GM18951 (cell line): ENCODE measurements around the gene KHDC3L.
A peak's percentile ranks its signal among the peaks of the same experiment; 100 is the strongest.
"Not testable (repeated sequence)": the region's sequence is repeated elsewhere in the genome, so short reads cannot be mapped to it uniquely, and the experiment has no call there.

ENCODE experiments used
- POLR2A ChIP-seq: IDR thresholded peaks from 4 replicates; pipeline ENCODE4 v1.6.1; 2011; ENCODE audit warnings: mild to moderate bottlenecking; ENCODE audit not compliant: insufficient read length, insufficient read depth; ENCODE audit errors: extremely low read depth
- in situ Hi-C: fragments of 300-500 bp; cut with MboI; formaldehyde crosslinking; loops from one replicate; pipeline ENCODE4 v1.12.0; 2022; ENCODE audit warnings: low sequenced_read_pairs, mixed read lengths, inconsistent platforms; ENCODE audit not compliant: unreplicated experiment

Gene KHDC3L

DNA sequence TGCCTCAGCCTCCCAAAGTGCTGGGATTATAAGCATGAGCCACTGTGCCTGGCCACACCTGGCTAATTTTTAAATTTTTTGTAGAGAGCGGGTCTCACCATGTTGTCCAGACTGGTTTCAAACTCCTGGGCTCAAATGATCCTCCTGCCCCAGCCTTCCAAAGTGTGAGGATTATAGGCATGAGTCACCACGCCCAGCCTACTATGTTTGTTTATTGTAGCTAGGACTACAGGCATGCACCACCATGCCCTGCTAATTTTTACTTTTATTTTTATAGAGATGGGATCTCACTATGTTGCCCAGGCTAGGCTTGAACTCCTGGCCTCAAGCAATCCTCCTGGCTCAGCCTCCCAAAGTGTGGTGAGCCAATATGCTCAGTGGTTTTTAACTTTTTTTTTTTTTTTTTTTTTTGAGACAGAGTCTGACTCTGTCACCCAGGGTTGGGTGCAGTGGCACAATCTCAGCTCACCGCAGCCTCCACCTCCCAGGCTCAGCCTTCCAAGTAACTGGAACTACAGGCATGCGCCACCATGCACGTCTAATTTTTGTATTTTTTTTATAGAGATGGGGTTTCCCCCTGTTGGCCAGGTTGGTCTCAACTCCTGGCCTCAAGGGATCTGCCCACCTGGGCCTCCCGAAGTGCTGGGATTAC lies 20.1 kb downstream of the KHDC3L start:
- in situ Hi-C loops = no loop called here
- no peak for TF ChIP-seq POLR2A

DNA sequence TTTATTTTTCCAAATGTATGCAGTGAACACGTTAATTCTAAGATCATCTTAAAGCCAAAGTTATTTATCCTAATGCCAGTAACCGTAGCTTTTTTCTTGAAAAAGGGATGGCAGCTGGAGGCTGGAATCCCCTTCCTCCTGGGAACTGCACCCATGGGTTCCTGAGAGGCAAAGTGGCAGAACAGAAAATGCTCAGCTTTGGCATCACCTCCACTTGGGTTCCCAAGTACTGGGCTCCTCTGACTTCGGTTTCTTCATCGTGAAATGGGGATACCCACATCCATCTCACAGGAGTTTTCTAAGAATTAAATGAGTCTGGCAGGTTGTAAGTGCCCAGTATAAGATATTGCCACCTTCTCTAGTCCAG lies 26.0 kb downstream of the KHDC3L start:
- TF ChIP-seq POLR2A = no peak
- in situ Hi-C loops = no loop called here

DNA sequence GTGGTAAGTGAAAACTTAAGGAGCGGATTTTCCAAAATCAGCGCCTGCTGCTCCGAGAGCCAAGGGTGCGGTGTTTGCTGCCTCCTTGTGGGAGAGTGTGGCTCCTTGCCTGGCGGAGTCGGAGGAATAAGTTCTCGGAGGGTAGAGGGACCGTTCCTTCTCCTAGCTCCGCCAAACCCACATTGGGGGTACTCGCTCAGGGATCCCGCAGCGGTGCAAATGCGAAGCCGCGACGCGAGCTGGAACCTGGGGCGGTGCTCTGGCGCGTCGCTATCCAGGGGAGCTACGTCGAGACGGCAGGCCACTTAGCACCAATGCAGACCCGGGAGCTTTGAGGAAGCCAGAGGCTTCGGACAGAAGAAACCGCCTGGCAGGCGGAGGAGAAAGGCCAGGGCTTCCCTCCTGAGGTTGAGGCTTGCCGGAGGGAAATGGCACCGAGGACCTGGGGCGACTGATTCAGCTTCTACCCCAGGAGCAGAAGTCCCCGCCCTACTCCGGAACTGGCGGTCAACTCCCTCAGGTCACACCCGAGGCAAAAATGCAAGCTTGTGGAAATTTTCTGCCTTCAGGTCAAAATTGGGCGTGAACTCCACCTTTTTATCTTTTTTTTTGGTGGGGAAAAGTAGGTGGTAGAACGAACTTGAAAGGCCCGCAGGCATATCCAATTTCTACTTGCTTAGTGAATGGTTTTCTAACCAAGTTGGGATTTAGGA lies 26.5 kb downstream of the KHDC3L start:
- TF ChIP-seq POLR2A = peak; percentile 28

DNA sequence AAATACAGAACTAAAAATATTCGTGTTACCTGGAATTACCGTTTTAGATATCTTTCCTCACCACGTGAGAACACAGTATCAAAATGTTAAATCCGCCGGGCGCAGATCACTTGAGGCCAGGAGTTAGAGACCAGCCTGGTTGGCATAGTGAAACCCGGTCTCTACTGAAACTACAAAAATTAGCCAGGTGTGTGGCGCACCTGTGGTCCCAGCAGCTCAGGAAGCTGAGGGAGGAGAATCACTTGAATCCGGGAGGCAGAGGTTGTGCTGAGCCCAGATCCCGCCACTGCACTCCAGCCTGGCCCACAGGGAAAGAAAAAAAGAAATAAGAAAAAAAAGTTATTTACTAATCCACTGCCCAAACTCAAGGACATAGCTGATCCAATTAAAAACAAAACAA lies 27.4 kb downstream of the KHDC3L start:
- TF ChIP-seq POLR2A = no peak
- in situ Hi-C loops = no loop called here

More for the DNA sequence above, 26.5 kb downstream of the KHDC3L start:
- in situ Hi-C loops = no loop called here

DNA sequence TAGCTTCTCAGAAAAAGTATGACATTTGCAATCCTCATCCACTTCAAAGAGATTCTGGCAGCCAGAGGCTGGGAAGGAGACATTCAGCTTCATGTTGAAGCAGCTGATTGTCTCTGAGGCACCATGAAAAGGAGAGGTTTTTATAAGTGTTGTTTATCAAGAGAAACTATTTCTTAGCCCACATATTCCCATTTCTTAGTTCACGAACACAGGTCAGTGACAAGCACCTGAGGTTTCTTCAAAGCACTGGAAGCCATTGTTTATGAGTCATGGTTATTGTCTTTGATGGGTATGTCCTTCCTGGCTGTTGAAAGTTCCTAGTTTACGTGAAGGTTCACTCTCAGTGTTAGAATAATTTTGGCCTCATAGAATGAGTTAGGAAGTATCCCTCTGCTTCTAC lies 29.2 kb downstream of the KHDC3L start:
- TF ChIP-seq POLR2A = no peak
- in situ Hi-C loops = no loop called here

DNA sequence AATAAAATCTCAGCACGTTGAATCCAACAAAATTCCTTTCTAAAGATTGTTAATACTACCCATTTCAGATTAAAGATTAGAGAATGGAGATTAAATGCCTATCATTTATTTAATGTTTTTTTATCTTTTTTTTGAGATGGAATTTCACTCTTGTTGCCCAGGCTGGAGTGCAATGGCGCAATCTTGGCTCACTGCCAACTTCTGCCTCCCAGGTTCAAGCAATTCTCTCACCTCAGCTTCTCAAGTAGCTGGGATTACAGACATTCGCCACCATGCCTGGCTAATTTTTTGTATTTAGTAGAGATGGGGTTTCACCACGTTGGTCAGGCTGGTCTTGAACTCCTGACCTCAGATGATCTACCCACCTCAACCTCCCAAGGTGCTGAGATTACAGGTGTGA lies 29.7 kb downstream of the KHDC3L start:
- in situ Hi-C loops = not testable (repeated sequence)

DNA sequence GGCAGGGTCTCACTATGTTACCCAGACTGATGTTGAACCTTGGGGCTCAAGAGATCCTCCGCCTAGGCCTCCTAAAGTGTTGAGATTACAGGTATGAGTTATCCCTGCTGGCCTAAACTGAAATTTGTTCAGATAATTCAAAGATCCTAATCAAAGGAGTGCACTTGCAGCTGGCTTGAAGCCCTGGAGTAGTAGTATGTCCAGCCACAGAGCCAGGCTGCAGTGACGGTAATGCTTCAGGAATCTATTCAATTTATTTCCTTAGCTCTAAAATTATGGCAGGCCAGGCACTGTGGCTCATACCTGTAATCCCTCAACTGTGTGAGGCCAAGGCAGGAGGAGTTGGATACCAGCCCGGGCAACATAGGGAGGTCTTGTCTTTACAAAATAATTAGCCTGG lies 30.8 kb downstream of the KHDC3L start:
- no peak for TF ChIP-seq POLR2A
- in situ Hi-C loops = no loop called here

DNA sequence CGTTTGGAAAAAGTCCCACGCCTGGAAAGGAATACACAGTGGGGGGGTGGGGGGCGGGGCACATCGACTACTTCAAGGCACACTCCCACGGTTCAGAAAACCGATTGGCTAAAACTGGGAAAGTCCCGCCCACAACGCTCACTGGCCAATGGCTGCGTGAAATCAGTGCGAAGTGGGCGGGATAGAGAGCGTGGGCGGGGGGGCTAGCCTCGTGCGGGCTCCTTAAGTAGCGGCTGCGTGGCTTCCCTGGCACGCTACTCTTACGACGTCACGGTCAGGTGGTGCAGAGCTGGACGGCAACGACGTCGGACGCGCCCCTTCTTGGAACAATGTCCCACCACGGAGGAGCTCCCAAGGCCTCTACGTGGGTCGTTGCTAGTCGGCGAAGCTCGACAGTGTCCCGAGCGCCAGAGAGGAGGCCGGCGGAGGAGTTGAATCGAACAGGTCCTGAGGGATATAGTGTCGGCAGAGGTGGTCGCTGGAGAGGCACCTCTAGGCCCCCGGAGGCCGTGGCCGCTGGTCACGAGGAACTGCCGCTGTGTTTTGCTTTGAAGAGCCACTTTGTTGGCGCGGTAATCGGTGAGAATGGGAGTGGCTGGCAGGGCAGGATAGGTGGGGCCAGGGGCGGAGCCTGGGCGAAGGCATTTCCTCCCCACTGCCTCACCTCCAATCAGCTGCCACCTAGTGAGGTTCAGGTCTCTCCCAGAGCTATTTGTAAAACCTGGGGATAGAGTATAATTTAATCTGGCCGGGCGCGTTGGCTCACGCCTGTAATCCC lies 32.3 kb downstream of the KHDC3L start, which contains the start of gene DDX43:
DDX43 (plus strand) TSS at position 252 of the 778 bp plus-strand sequence; CDS start at position 330, 78 bp downstream.
- in situ Hi-C loops = no loop called here

DNA sequence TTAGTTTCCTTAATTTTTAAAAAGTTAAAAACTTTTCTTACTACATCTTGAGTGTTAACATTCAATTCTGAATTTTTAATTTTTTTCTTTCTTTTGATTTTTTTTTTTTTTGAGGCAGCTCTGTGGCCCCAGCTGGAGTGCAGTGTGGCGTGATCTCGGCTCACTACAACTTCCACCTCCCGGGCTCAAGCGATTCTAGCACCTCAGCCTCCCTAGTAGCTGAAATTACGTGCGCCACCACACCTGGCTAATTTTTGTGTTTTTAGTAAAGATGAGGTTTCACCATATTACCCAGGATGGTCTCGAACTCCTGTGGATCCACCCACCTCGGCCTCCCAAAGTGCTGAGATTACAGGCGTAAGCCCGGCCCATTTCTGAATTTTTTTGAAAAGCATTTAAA lies 33.4 kb downstream of the KHDC3L start:
- in situ Hi-C loops = no loop called here
- TF ChIP-seq POLR2A = no peak

More for the DNA sequence above, 32.3 kb downstream of the KHDC3L start, which contains the start of gene DDX43:
- no peak for TF ChIP-seq POLR2A

DNA sequence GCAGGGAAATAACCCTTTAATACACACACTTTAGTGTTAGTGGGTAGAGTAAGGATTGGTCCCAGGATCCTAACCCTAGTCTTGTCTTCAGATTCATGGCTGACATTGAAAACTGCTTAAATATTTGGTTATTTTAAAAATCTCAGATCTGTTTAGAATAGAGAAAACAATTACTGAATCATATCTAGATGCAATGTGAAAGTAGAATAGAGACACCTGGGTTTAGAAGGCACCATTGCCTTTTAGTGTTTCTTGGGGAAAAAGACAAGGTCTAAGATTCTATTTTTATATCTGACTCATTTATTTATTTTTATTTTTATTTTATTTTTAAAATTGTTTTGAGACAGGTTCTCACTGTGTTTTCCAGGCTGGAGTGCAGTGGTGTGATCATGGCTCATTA lies 38.2 kb downstream of the KHDC3L start:
- TF ChIP-seq POLR2A = no peak
- in situ Hi-C loops = no loop called here

DNA sequence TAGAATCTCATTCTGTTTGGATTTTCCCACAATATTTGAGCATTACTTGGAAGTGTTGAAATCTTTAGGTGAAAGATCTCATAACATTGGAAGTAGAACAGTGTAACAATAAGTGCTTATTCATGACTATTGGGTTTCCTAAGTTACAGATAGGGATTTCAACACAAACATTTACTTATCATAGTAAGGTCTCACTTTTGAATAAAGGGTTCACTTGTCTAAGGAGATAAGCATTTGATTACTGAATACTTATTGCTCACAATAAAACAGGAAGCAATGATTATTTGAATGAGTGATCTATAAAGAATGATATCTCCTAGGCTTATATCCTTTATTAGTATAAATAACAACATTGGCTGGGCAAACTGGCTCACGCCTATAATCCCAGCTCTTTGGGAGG lies 46.9 kb downstream of the KHDC3L start:
- no peak for TF ChIP-seq POLR2A
- in situ Hi-C loops = no loop called here

DNA sequence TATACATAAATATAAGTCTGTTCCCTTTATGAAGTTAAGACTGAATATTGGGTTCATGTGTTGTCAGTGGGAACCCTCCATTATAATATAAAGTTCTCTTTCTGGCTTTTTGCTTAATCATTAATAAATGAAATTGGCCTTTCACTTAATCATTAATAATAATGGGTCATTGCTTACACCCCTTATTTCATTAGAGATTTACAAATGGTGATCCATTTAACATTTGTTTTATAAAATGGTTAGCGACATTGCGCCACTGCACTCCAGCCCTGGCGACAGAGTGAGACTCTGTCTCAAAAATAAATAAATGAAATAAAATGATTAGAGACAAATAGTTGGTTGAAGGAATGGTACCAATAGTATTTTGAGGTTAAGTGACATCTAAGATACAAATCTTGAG lies 50.6 kb downstream of the KHDC3L start:
- no peak for TF ChIP-seq POLR2A
- in situ Hi-C loops = no loop called here
